Measurements from ENCODE around the gene PRDM16. TPM values are rescaled to one million over a fixed set of nuclear protein-coding genes. Genes with fewer than 3 reads are reported as not detected.

PRDM16 gene
- total RNA-seq, 1 experiment from 2014 or later: 0.95 TPM

DNA sequence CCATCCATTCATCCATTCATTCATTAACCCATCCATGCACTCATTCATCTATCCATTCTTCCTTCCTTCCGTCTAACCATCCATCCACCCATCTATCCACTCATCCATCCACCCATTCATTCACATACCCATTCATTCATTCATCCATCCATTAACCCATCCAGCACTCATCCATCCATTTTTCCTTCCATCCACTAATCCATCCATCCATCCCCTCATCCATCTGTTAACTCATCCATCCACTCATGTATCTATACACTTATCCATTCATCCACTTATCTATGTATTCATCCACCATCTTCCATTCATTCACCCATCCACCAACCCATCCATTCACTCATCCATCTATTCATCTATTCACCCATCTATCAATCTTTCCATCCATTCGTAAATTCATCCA lies 107.8 kb downstream of the PRDM16 start:
- no peaks in the 10 kb centered on the region for H3K36me3 ChIP-seq
- H3K4me3 ChIP-seq: no peak overlapping the region
- no peaks in the 10 kb centered on the region for H3K9me3 ChIP-seq
- no peak for DNase-seq
- no peaks in the 10 kb centered on the region for H3K27me3 ChIP-seq

DNA sequence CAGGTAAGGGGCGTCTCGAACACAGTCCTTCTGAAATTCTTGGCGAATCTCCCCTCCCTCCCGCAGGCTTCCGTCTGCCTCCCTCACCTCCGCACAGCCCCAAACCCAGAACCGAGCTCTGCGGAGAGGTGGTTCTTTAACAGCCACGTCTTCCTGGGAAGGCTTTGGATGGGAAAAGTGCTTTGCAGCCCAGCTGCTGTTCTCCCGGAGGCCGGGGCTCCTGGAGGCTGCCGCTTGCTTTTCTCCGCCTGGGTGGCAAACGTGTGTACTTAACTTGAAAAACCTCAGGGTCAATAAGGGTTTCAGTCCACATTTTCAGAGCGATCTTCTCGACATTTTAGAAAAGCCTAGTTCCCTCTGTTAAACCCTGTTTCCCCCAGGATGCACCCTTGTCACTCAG lies 109.3 kb downstream of the PRDM16 start:
- Histone ChIP-seq H3K27me3 (no peaks in the 10 kb centered on the region), H3K9me3 (no peaks in the 10 kb centered on the region), H3K4me3 (no peak overlapping the region), H3K36me3 (no peaks in the 10 kb centered on the region)
- DNase-seq: no peak

- no peak overlapping the region for H3K4me3 ChIP-seq
- no peaks in the 10 kb centered on the region for H3K27me3 ChIP-seq
- H3K9me3 ChIP-seq: no peaks in the 10 kb centered on the region
- no peak for DNase-seq
- H3K36me3 ChIP-seq: no peaks in the 10 kb centered on the region
Measured at GRCh38 chr1:3179471-3179870, 110.5 kb downstream of the PRDM16 start.

GRCh38 chr1:3180915-3181314 lies 111.9 kb downstream of the PRDM16 start:
- Histone ChIP-seq H3K36me3 (no peaks in the 10 kb centered on the region), H3K27me3 (no peaks in the 10 kb centered on the region), H3K4me3 (no peak overlapping the region), H3K9me3 (no peaks in the 10 kb centered on the region)
- DNase-seq: no peak

DNA sequence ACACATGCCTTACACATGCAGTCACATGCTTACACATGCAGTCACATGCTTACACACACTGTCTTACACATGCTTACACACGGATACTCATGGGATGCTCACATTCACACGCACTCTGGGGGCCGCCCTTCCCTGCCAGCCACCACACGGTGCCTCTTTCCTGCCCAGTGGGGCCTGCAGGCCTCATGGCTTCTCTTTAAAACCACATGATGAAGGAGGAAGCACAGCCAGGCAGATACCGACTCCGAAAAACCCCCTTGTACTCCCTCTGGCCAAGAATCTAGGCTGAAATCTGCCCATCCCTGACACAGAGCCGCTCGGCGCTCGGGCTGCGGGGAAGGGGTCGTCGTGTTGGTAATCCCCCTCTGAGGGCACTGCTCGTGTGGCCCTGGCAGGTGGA lies 113.0 kb downstream of the PRDM16 start:
- Histone ChIP-seq H3K4me3 (no peak overlapping the region), H3K9me3 (no peaks in the 10 kb centered on the region), H3K27me3 (no peaks in the 10 kb centered on the region), H3K36me3 (no peaks in the 10 kb centered on the region)
- no peak for DNase-seq

GRCh38 chr1:3183411-3183810 lies 114.4 kb downstream of the PRDM16 start:
- Histone ChIP-seq H3K4me3 (no peak overlapping the region), H3K9me3 (no peaks in the 10 kb centered on the region), H3K27me3 (no peaks in the 10 kb centered on the region), H3K36me3 (no peaks in the 10 kb centered on the region)
- no peak for DNase-seq

DNA sequence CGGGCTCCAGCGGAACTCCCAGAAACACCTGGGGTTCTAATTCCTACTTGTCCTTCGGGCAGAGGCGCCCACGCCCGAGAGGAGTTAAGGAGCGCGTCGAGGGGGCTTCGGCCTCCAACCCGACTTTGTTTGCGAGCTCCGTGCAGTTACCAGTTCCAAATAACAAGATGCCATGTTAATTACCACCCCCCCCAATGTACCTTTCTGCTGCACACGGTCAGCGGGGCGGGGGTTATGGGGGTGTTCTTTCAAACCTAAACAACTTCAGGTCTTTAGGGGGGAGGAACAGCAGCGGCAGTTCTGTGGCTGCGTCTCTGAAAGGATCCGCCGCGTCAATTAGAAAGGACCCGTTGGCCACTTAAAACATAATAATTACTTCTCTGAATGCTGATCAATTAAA lies 114.8 kb downstream of the PRDM16 start:
- Histone ChIP-seq H3K27me3 (no peaks in the 10 kb centered on the region), H3K4me3 (no peak overlapping the region), H3K9me3 (no peaks in the 10 kb centered on the region), H3K36me3 (no peaks in the 10 kb centered on the region)
- DNase-seq: no peak

- H3K9me3 ChIP-seq: no peaks in the 10 kb centered on the region
- no peak overlapping the region for H3K4me3 ChIP-seq
- no peaks in the 10 kb centered on the region for H3K36me3 ChIP-seq
- no peaks in the 10 kb centered on the region for H3K27me3 ChIP-seq
- DNase-seq: no peak
Measured at GRCh38 chr1:3184666-3185065, 115.7 kb downstream of the PRDM16 start.

DNA sequence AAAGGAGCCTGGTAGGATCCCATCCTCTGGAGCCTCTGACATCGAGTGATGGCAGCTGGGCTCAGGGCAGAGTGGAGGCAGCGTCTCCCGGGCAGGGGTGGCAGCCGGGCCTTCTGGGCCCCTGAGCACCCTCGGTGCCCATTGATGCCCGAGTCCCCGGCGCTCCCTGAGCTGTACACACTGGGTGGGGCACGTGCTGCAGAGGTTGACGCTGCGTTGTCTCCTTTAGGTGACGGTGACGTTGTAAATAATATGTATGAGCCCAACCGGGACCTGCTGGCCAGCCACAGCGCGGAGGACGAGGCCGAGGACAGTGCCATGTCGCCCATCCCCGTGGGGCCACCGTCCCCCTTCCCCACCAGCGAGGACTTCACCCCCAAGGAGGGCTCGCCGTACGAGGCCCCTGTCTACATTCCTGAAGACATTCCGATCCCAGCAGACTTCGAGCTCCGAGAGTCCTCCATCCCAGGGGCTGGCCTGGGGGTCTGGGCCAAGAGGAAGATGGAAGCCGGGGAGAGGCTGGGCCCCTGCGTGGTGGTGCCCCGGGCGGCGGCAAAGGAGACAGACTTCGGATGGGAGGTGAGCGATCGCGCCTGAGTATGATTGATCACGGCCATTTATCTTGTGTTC lies 117.0 kb downstream of the PRDM16 start:
- no peaks in the 10 kb centered on the region for H3K27me3 ChIP-seq
- H3K4me3 ChIP-seq: no peak overlapping the region
- H3K36me3 ChIP-seq: no peaks in the 10 kb centered on the region
- no peak for DNase-seq
- H3K9me3 ChIP-seq: no peaks in the 10 kb centered on the region

GRCh38 chr1:3186526-3186921 lies 117.5 kb downstream of the PRDM16 start:
- Histone ChIP-seq H3K27me3 (no peaks in the 10 kb centered on the region), H3K36me3 (no peaks in the 10 kb centered on the region), H3K9me3 (no peaks in the 10 kb centered on the region), H3K4me3 (no peak overlapping the region)
- DNase-seq: peak; percentile 15

DNA sequence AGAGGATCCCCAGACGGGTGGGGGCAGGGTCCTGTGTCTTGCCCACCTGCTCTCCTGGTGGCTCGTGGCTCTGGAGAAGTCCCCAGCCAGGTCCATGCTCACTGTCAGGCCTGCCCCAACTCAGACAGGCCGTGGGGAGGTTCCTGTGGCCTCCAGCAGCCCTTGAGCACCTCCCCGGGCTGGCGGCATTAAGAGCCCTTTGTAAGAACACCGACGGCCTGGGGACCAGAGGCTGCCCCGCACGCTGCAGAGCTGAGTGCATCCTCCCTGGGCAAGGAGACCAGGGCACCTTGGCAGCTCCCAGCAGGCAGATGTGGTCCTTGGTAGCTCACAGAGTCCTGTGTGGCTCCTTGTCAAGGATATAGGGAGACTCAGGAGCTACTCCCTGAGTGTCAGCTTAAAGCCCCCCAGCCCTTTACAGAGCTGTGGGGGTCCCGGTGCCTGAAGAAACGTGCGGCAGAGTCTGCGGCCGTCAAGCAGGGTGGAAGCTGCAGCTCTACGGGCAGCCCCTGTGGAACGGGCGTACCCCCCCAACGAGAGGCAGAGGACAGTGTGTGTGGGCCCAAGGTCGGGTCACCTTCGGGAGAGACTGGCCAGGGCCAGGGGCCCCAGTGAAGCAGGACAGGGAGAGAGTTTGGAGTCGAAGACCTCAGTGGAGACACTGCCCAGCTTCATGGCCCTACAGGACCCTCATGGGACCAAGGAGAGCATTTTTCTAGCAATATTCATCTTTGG lies 118.6 kb downstream of the PRDM16 start:
- Histone ChIP-seq H3K9me3 (no peaks in the 10 kb centered on the region), H3K27me3 (no peaks in the 10 kb centered on the region), H3K4me3 (no peak overlapping the region), H3K36me3 (no peaks in the 10 kb centered on the region)
- DNase-seq: no peak

DNA sequence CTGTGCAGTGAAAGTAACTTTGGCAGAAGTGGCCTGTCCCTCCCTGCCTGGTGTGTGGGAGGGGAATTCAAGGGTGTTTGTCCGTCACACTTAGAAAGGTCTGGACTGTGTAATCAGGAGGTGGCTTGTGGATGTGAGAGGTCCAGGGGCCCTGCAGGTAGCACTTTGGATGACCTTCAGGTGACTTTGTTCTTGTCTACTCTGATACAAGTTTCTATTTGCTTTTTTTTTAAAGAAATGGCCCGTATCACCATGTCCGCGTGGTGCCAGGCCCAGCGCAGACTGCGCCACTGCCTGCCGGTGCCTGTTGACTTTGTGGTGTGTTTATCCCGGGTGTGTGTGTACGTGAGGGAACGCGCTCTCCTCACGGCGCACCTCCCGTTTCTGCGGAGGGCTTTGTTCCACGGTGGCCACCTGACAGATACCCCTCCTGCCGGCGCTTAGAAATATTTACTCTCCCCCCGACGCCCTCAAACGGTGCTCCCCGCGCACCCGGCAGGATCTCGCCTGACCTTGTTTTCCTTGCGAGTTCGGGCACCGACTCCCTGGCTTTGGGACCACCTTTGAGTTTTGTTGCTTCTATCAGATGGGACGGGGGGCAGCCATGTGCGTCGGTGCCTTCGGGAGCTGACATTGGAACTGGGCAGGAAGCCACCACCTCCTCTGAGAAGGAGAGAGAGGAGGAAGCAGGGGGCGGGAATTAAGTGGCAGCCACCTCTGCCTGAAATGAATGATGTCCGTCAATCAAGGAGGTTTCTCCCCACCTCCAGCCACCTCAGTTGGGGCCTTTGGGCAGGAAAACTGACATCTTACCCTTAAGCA lies 119.4 kb downstream of the PRDM16 start:
- no peaks in the 10 kb centered on the region for H3K27me3 ChIP-seq

GRCh38 chr1:3190256-3191041 lies 121.4 kb downstream of the PRDM16 start:
- no peak overlapping the region for H3K4me3 ChIP-seq
- H3K9me3 ChIP-seq: no peaks in the 10 kb centered on the region
- H3K27me3 ChIP-seq: no peaks in the 10 kb centered on the region
- H3K36me3 ChIP-seq: no peaks in the 10 kb centered on the region
- no peak for DNase-seq

More for the DNA sequence above, 119.4 kb downstream of the PRDM16 start:
- Histone ChIP-seq H3K36me3 (no peaks in the 10 kb centered on the region), H3K9me3 (no peaks in the 10 kb centered on the region), H3K4me3 (no peak overlapping the region)
- DNase-seq: no peak

DNA sequence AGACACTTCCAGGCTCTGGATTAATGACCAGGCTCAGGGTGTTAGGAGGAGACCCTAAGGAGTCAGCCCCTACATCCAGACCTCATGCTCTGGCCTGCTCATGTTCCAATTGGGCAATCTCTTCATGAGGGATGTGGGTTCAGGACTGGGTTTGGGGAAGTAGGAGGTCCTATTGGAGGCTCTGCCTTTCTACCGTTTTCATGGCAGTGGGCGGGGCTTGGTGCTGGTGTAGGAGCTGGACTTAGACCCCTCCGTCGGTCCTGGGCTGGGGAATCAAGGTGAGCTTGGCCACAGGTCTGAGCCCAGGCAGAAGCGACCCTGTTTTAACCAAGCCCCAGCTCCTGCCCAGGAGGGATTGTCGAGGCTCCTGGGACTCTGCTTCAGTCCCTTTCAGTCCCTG lies 123.4 kb downstream of the PRDM16 start:
- Histone ChIP-seq H3K27me3 (no peaks in the 10 kb centered on the region), H3K9me3 (no peaks in the 10 kb centered on the region)
- no peak for DNase-seq

GRCh38 chr1:3192825-3193224 lies 123.8 kb downstream of the PRDM16 start:
- H3K9me3 ChIP-seq: no peaks in the 10 kb centered on the region

More for the DNA sequence above, 123.4 kb downstream of the PRDM16 start:
- H3K36me3 ChIP-seq: no peaks in the 10 kb centered on the region
- no peak overlapping the region for H3K4me3 ChIP-seq

DNA sequence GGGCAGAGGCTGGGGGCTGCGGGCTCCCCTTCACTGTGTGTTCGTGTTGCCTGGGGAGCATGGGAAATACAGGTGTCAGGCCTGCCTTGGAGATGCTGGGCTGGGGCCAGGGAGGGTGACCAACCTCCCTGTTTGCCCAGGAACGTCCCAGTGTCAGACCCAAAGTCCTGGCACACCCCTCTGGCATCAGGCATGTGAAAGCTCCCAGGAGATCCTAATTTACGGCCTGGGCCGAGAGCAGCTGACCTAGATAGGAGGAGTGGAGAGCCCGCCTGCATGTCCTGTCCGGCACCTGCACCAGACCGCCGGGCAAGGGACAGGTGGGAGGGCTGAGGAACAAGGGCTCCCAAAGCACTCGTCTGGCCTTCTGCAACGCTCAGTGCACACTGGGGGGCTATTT lies 124.8 kb downstream of the PRDM16 start:
- DNase-seq: no peak
- Histone ChIP-seq H3K9me3 (no peaks in the 10 kb centered on the region), H3K4me3 (no peak overlapping the region)

More at GRCh38 chr1:3192825-3193224, 123.8 kb downstream of the PRDM16 start:
- Histone ChIP-seq H3K36me3 (no peaks in the 10 kb centered on the region), H3K4me3 (no peak overlapping the region), H3K27me3 (no peaks in the 10 kb centered on the region)
- DNase-seq: peak; percentile 78

More for the DNA sequence above, 124.8 kb downstream of the PRDM16 start:
- Histone ChIP-seq H3K27me3 (no peaks in the 10 kb centered on the region), H3K36me3 (no peaks in the 10 kb centered on the region)

Data from MG63 (cell line).